GM23338 (cell line): ENCODE results near the gene PTCD2. TPM values are rescaled to one million over a fixed set of nuclear protein-coding genes. Genes with fewer than 3 reads are reported as not detected.

Source experiments
- ATAC-seq: fragments of 200-7000 bp; cut with Tn5 transposase; 3 replicates; pipeline ENCODE4 v1.9.1; 2020
- DNase-seq: peaks from one replicate; pipeline ENCODE4 v3.0.0-alpha.2; 2015; ENCODE audit warnings: low spot score
- H2AFZ ChIP-seq: fragments of 200-600 bp; sonication (generic); 2 replicates; pipeline ENCODE4 v1.8.0; 2016; ENCODE audit warnings: antibody characterized with exemption, mild to moderate bottlenecking, moderate library complexity
- H3F3A ChIP-seq: fragments of 200-600 bp; sonication (generic); replicated peaks from 2 replicates; pipeline ENCODE4 v1.8.0; 2017; ENCODE audit warnings: antibody characterized with exemption, mixed run types, low read depth
- H3K27ac ChIP-seq: fragments of 200-600 bp; sonication (generic); 2 replicates; pipeline ENCODE4 v1.6.1; 2016; ENCODE audit warnings: low read depth
- H3K27me3 ChIP-seq: fragments of 200-600 bp; sonication (generic); 2 replicates; pipeline ENCODE4 v1.8.0; 2016; ENCODE audit warnings: mild to moderate bottlenecking, mixed run types, moderate library complexity; ENCODE audit not compliant: insufficient read depth
- H3K36me3 ChIP-seq: fragments of 200-600 bp; sonication (generic); 2 replicates; pipeline ENCODE4 v1.8.0; 2016; ENCODE audit warnings: mild to moderate bottlenecking; ENCODE audit not compliant: insufficient read depth
- H3K4me1 ChIP-seq: fragments of 200-600 bp; sonication (generic); 2 replicates; pipeline ENCODE4 v1.8.0; 2016; ENCODE audit warnings: mild to moderate bottlenecking, moderate library complexity; ENCODE audit not compliant: insufficient read depth
- H3K4me2 ChIP-seq: fragments of 200-600 bp; sonication (generic); 2 replicates; pipeline ENCODE4 v1.7.1; 2017; ENCODE audit warnings: mixed run types
- H3K4me3 ChIP-seq: fragments of 200-600 bp; sonication (generic); 2 replicates; pipeline ENCODE4 v1.6.1; 2016; ENCODE audit warnings: mixed run types
- H3K79me2 ChIP-seq: fragments of 200-600 bp; sonication (generic); replicated peaks from 2 replicates; pipeline ENCODE4 v1.8.0; 2017; ENCODE audit warnings: mild to moderate bottlenecking; ENCODE audit not compliant: insufficient read depth
- H3K9me2 ChIP-seq: fragments of 200-600 bp; sonication (generic); 2 replicates; pipeline ENCODE4 v1.8.0; 2017; ENCODE audit not compliant: insufficient read depth
- H4K20me1 ChIP-seq: fragments of 200-600 bp; sonication (generic); replicated peaks from 2 replicates; pipeline ENCODE4 v1.8.0; 2017; ENCODE audit warnings: mild to moderate bottlenecking; ENCODE audit not compliant: insufficient read depth
- H3K27ac Mint-ChIP-seq: 2 replicates; pipeline ENCODE4 v1.8.0; 2020; ENCODE audit warnings: inconsistent platforms, mild to moderate bottlenecking, moderate library complexity, mixed read lengths
- H3K27me3 Mint-ChIP-seq: 3 replicates; pipeline ENCODE4 v1.8.0; 2022; ENCODE audit warnings: low read depth, mild to moderate bottlenecking, moderate library complexity, mixed read lengths, inconsistent platforms; ENCODE audit not compliant: insufficient read depth, poor library complexity
- H3K36me3 Mint-ChIP-seq: 3 replicates; pipeline ENCODE4 v1.8.0; 2021; ENCODE audit warnings: low read depth, mild to moderate bottlenecking, inconsistent platforms, moderate library complexity, mixed read lengths
- H3K4me1 Mint-ChIP-seq: 3 replicates; pipeline ENCODE4 v1.8.0; 2020; ENCODE audit warnings: mild to moderate bottlenecking, inconsistent platforms, mixed read lengths
- H3K4me3 Mint-ChIP-seq: 3 replicates; pipeline ENCODE4 v1.8.0; 2021; ENCODE audit warnings: moderate library complexity, mild to moderate bottlenecking, inconsistent platforms, mixed read lengths
- H3K9me3 Mint-ChIP-seq: 3 replicates; pipeline ENCODE4 v1.8.0; 2020; ENCODE audit warnings: moderate library complexity, mild to moderate bottlenecking, inconsistent platforms, mixed read lengths
- CREB1 ChIP-seq: fragments of 250-450 bp; sonication (Bioruptor Pico); IDR thresholded peaks from 2 replicates; pipeline ENCODE4 v1.5.0; 2020; ENCODE audit warnings: low read depth, mild to moderate bottlenecking, moderate library complexity
- CTCF ChIP-seq, 2 experiments: fragments of 200-600 bp in 1 of 2; sonication (generic) in 1 of 2; conservative IDR thresholded peaks; 2 replicates each; pipeline versions ENCODE4 v1.5.1 to v1.6.1; 2016 to 2017; ENCODE audit warnings: antibody characterized with exemption in 2 of 2, low read depth in 2 of 2, mild to moderate bottlenecking in 2 of 2, moderate library complexity in 1 of 2
- EZH2 ChIP-seq: fragments of 200-600 bp; sonication (generic); IDR thresholded peaks from one replicate; pipeline ENCODE4 v1.8.0; 2017; ENCODE audit warnings: antibody characterized with exemption, mild to moderate bottlenecking, low read depth; ENCODE audit not compliant: unreplicated experiment
- EZH2phosphoT487 ChIP-seq: fragments of 200-600 bp; sonication (generic); IDR thresholded peaks from one replicate; pipeline ENCODE4 v1.8.1; 2018; ENCODE audit warnings: antibody characterized with exemption; ENCODE audit not compliant: unreplicated experiment
- REST ChIP-seq: IDR thresholded peaks from one replicate; pipeline ENCODE4 v1.6.1; 2018; ENCODE audit warnings: antibody characterized with exemption; ENCODE audit not compliant: unreplicated experiment
- STAT1 ChIP-seq: IDR thresholded peaks from one replicate; pipeline ENCODE4 v1.6.1; 2016; ENCODE audit warnings: antibody characterized with exemption; ENCODE audit not compliant: unreplicated experiment
- ZNF114 ChIP-seq: fragments of 250-450 bp; sonication (Bioruptor Pico); IDR thresholded peaks from 2 replicates; pipeline ENCODE4 v1.5.0; 2020; ENCODE audit warnings: mild to moderate bottlenecking, moderate library complexity
- ZNF331 ChIP-seq: fragments of 250-450 bp; sonication (Bioruptor Pico); IDR thresholded peaks from 2 replicates; pipeline ENCODE4 v1.5.0; 2020; ENCODE audit warnings: low read depth, mild to moderate bottlenecking, moderate library complexity
- polyA plus RNA-seq: library from polyadenylated mRNA; unstranded; fragments of >200 nt; fragmentation: Nextera tagmentation; extraction: Ambion mirVana; gene quantifications from 2 replicates; pipeline ENCODE4 v1.2.1, GENCODE V29; 2016
- total RNA-seq: library from RNA; depleted of rRNA; stranded (reverse); fragments of >200 nt; shearing (Covaris generic); gene quantifications from 2 replicates; pipeline ENCODE4 v1.2.3, GENCODE V29; 2014

The PTCD2 gene
- total and polyA plus RNA-seq, 2 experiments from 2014 or later, result 8.8 to 14.5 TPM

DNA sequence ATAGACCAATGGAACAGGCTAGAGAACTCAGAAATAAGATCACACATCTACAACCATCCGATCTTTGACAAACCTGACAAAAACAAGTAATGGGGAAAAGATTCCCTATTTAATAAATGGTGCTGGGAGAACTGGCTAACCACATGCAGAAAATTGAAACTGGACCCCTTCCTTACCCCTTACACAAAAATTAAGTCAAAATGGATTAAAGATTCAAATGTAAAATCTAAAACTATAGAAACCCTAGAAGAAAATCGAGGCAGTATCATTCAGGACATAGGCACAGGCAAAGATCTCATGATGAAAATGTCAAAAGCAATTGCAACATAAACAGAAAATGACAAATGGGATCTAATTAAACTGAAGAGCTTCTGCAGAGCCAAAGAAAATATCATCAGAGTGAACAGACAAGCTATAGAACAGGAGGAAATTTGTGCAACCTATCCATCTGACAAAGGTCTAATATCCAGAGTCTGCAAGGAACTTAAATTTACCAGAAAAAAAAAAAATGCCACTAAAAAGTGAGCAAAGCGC lies 43.9 kb upstream of the PTCD2 start:
- Mint-ChIP-seq H3K4me3 (no peak overlapping the region), H3K36me3 (peaks cover 33% of the 10 kb centered on the region), H3K9me3 (peaks cover 2% of the 10 kb centered on the region; the same call in 1 of the 3 replicates), H3K27me3 (peaks cover 2% of the 10 kb centered on the region), H3K27ac (peak overlapping the region; percentile 58), H3K4me1 (peaks cover 12% of the 10 kb centered on the region; the same call in 2 of the 3 replicates)
- TF ChIP-seq EZH2, result no peak
- no peak for TF ChIP-seq EZH2phosphoT487
- no peak for TF ChIP-seq STAT1
- no peak for TF ChIP-seq CREB1 (CRISPR knock-in tag)
- TF ChIP-seq ZNF114 (CRISPR knock-in tag), result no peak
- no peak for TF ChIP-seq ZNF331
- Histone ChIP-seq H3K79me2 (peaks cover 50% of the 10 kb centered on the region), H4K20me1 (peaks cover 4% of the 10 kb centered on the region; the same call in 1 of the 2 replicates), H3K27me3 (no peaks in the 10 kb centered on the region), H3K4me1 (no peaks in the 10 kb centered on the region), H3K27ac (no peak overlapping the region), H3K4me2 (no peak overlapping the region), H3K9me2 (no peaks in the 10 kb centered on the region), H3K36me3 (0 out of 2 replicates have a peak, but pooled peaks cover 4% of the 10 kb centered on the region), H2AFZ (no peak overlapping the region), H3K4me3 (no peak overlapping the region), H3F3A (no peaks in the 10 kb centered on the region)
- DNase-seq (no peak), ATAC-seq (no peak)

DNA sequence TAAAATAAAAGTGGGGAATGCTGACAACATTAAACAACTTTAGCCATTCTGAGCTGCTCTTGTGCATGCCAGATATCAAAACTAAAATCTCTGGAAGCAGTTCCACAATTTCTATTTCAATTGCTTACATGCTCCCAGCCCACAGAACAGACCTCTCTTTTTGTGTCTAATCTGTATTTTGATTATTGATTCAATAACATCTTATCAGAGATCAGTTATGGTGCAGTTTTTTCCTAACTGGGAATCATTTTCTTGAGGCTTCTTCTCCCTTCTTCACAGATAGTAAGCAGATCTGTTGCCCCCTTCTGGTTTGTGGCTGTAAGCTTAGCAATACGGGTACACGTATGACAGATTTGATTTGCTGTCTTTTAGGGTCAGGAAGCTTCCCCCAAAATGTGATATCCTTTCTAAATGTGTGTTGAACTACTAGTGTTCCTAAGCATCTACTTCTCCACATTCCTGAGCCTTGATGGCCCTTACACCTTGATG lies 39.5 kb upstream of the PTCD2 start:
- Histone ChIP-seq H2AFZ (no peak overlapping the region), H3K4me1 (no peaks in the 10 kb centered on the region), H3K27ac (no peak overlapping the region), H3K27me3 (no peaks in the 10 kb centered on the region), H3F3A (no peaks in the 10 kb centered on the region), H3K79me2 (peaks cover 36% of the 10 kb centered on the region; the same call in 1 of the 2 replicates), H3K36me3 (no peaks in the 10 kb centered on the region), H3K9me2 (no peaks in the 10 kb centered on the region), H3K4me2 (no peak overlapping the region), H3K4me3 (no peak overlapping the region), H4K20me1 (0 out of 2 replicates have a peak, but pooled peaks cover 4% of the 10 kb centered on the region)
- peak; percentile 79 for ATAC-seq
- H3K4me1 Mint-ChIP-seq, result peaks cover 4% of the 10 kb centered on the region; the same call in 1 of the 3 replicates
- peak; percentile 64 to 72 for TF ChIP-seq CTCF (conservative IDR thresholded peaks at IDR 0.05; ENCODE audit: low read depth in 2 of 2)
- TF ChIP-seq EZH2phosphoT487, result no peak
- no peak for TF ChIP-seq EZH2
- H3K27me3 Mint-ChIP-seq, result peaks cover 3% of the 10 kb centered on the region
- H3K36me3 Mint-ChIP-seq, result peaks cover 39% of the 10 kb centered on the region
- H3K9me3 Mint-ChIP-seq, result peaks cover 2% of the 10 kb centered on the region; the same call in 1 of the 3 replicates
- no peak overlapping the region for H3K4me3 Mint-ChIP-seq
- no peak overlapping the region for H3K27ac Mint-ChIP-seq
- DNase-seq, result peak; percentile 68

DNA sequence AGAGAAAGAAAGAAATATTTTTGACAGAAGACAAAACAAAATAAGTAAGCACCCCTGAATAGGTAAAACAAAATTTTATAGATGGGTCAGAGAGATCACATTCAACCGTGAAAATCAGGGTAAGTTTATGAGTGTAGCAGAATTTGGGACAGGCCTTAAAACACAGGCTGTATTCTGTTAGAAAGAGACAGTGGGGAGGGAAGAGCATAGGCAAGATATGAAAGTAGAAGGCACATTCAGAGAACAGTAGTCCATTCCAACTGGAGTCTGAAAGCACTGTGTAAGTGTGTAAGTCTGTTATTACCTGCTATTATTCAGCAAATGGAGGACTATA lies 38.8 kb upstream of the PTCD2 start:
- Histone ChIP-seq H3K27ac (peak overlapping the region; percentile 34; the same call in 1 of the 2 replicates), H3K36me3 (peaks cover 5% of the 10 kb centered on the region; the same call in 1 of the 2 replicates), H3K27me3 (no peaks in the 10 kb centered on the region), H3F3A (no peaks in the 10 kb centered on the region), H3K9me2 (no peaks in the 10 kb centered on the region), H2AFZ (no peak overlapping the region), H3K4me3 (no peak overlapping the region), H3K79me2 (0 out of 2 replicates have a peak, but pooled peaks cover 28% of the 10 kb centered on the region), H4K20me1 (0 out of 2 replicates have a peak, but pooled peaks cover 4% of the 10 kb centered on the region), H3K4me1 (no peaks in the 10 kb centered on the region), H3K4me2 (no peak overlapping the region)
- Mint-ChIP-seq H3K4me3 (no peak overlapping the region), H3K9me3 (peaks cover 2% of the 10 kb centered on the region; the same call in 1 of the 3 replicates), H3K36me3 (peaks cover 32% of the 10 kb centered on the region), H3K4me1 (no peaks in the 10 kb centered on the region), H3K27ac (no peak overlapping the region), H3K27me3 (peaks cover 1% of the 10 kb centered on the region)
- DNase-seq, result no peak
- no peak for ATAC-seq
- no peak for TF ChIP-seq REST
- no peak for TF ChIP-seq ZNF331
